Ishikawa (cell line): ENCODE results near the gene KBTBD4.

Source experiments
- CEBPB ChIP-seq: IDR thresholded peaks from 2 replicates; pipeline ENCODE4 v1.6.1; 2012
- CREB1 ChIP-seq: IDR thresholded peaks from 2 replicates; pipeline ENCODE4 v1.6.1; 2012; ENCODE audit warnings: low read depth
- EP300 ChIP-seq: IDR thresholded peaks from 2 replicates; pipeline ENCODE4 v1.6.1; 2012; ENCODE audit warnings: borderline replicate concordance
- MAX ChIP-seq: IDR thresholded peaks from 2 replicates; pipeline ENCODE4 v1.6.1; 2012
- RAD21 ChIP-seq: IDR thresholded peaks from 2 replicates; pipeline ENCODE4 v1.6.1; 2012; ENCODE audit warnings: low read depth
- REST ChIP-seq: IDR thresholded peaks from 2 replicates; pipeline ENCODE4 v1.6.1; 2012; ENCODE audit warnings: low read depth, mild to moderate bottlenecking
- TCF12 ChIP-seq: IDR thresholded peaks from 2 replicates; pipeline ENCODE4 v1.6.1; 2012; ENCODE audit warnings: low read depth
- TEAD4 ChIP-seq: IDR thresholded peaks from 2 replicates; pipeline ENCODE4 v1.6.1; 2012
- YY1 ChIP-seq: IDR thresholded peaks from 2 replicates; pipeline ENCODE4 v1.6.1; 2012; ENCODE audit warnings: low read depth

GRCh38 chr11:47587723-47588326 lies 9.1 kb upstream of the KBTBD4 start:
- TF ChIP-seq TCF12 (no peak), EP300 (no peak), CREB1 (no peak), YY1 (no peak), RAD21 (no peak), MAX (no peak), REST (no peak), CEBPB (no peak), TEAD4 (no peak)
